ENCODE results near the gene NCCRP1.

NCCRP1 gene

DNA sequence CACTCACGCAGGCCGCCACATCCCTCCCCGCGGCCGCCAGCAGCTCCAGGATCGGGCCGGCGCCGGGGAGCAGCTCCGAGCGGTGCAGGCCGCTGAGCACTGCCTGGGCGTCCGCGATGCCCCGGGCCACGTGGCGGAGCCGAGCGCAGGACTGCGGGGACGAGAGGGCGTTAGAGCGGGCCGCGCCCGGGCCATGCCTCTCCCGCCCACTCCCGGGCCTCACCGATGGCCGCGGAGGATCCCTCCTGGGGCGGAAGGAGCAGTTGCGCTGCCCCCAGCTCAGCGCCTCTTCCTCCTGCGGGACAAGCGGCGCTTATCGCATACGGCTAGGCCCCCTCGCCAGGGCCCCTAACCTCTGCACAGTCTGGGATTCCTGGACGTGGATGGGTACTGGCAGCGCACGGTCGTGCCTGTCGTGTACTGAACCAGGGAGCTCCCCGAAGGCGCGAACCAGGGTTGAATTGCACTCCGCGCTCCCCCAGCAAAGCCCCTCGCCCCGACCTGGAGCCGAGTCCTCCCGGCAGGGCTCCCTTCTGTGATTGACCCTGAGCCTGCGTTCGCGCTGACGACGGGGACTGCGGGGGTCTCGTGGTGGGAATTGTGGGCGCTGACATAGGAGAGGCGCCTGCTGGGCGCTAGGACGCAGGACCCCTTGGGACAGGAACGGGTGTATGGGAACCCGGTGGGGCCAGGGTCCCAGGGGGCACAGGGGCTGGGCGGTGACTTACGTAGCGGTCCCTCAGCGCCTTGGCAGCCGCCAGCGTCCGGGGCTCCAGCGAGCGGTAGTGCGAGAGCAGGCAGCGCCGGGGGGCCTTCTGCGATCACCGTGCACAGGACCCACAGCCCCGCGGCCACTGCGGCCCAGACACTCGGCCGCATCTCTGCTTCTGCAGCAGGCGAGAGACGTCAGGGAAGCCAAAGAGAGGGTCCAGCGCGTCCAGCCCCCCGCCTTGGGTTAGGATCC, 51.2 kb downstream of the NCCRP1 start:
- CTCF ChIA-PET, result no interaction called here
- Mint-ChIP-seq H3K4me1 (peaks cover 5% of the 10 kb centered on the region), H3K27ac (no peak overlapping the region), H3K9me3 (no peaks in the 10 kb centered on the region), H3K27me3 (peaks cover 57% of the 10 kb centered on the region), H3K36me3 (no peaks in the 10 kb centered on the region), H3K4me3 (no peak overlapping the region)
- no peak for DNase-seq

DNA sequence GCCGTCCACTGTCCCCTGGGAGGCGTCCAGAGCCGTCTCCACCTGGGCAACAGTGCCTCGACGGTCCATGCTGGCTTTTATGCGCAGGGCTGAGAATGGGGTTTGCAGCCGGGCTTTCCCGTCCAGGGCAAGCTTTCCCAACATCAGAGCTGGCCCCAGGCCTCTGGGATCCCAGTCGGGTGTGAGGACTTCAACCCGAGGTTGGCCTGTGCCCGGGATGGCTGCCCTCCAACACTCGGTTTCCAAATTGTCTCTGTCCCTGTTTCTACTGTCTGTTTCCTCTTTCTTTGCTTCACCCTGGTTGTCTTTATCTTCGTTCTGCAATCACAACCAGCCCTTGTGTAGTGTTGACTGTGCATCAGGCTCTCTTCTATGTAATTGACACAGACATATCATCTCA, 52.0 kb downstream of the NCCRP1 start, which contains the start of gene IFNL4:
Gene IFNL4, minus strand, starts transcription at position 51 of the 400 bp plus-strand sequence.
- H3K4me1 Mint-ChIP-seq, result peaks cover 5% of the 10 kb centered on the region
- no peak for DNase-seq
- H3K27ac Mint-ChIP-seq, result no peak within 1 kb of the TSS
- peaks cover 56% of the 10 kb centered on the region for H3K27me3 Mint-ChIP-seq
- H3K9me3 Mint-ChIP-seq, result no peaks in the 10 kb centered on the region
- no peak within 1 kb of the TSS for H3K4me3 Mint-ChIP-seq
- CTCF ChIA-PET, result no interaction called here
- no peaks in the 10 kb centered on the region for H3K36me3 Mint-ChIP-seq

DNA sequence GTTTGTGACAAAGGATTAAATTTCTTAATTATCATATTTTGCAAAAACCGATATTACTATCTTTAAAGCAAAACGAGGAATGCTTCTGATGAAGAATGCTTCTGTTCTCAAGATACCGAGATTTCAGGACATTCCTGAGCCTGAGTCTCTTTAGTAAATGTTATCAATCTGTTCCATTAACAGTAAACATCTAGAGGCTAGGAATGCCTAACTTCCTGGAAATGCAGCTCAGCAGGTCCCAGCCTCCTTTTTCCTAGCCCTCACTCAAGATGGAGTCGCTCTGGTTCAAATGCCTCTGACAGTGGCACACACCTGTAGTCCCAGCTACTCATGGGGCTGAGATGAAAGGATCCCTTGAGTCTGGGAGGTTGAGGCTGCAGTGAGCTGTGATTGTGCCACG, 54.3 kb downstream of the NCCRP1 start:
- CTCF ChIA-PET, result no interaction called here
- no peak overlapping the region for H3K27ac Mint-ChIP-seq
- H3K9me3 Mint-ChIP-seq, result no peaks in the 10 kb centered on the region
- DNase-seq, result no peak
- no peak overlapping the region for H3K4me3 Mint-ChIP-seq
- H3K4me1 Mint-ChIP-seq, result peaks cover 5% of the 10 kb centered on the region
- peaks cover 55% of the 10 kb centered on the region for H3K27me3 Mint-ChIP-seq
- no peaks in the 10 kb centered on the region for H3K36me3 Mint-ChIP-seq
